Memory B cell (primary cell): ENCODE results near the gene ANKRD63.

Source experiments
- ATAC-seq: fragments of 150-1000 bp; cut with Tn5 transposase; 2 replicates; pipeline ENCODE4 v1.10.0; 2021; ENCODE audit warnings: low read depth, mild to moderate bottlenecking, moderate library complexity
- DNase-seq, 2 donors: peaks; one replicate each; pipeline ENCODE4 v3.0.0; 2022; ENCODE audit warnings: low spot score in 2 of 2
- H3K27ac Mint-ChIP-seq: one replicate; pipeline ENCODE4 v1.8.0; 2022; ENCODE audit warnings: mild to moderate bottlenecking, moderate library complexity, mixed read lengths
- H3K27me3 Mint-ChIP-seq: one replicate; pipeline ENCODE4 v1.8.0; 2022; ENCODE audit warnings: mixed read lengths
- H3K36me3 Mint-ChIP-seq: one replicate; pipeline ENCODE4 v1.8.0; 2022; ENCODE audit warnings: mild to moderate bottlenecking, mixed read lengths
- H3K4me1 Mint-ChIP-seq: one replicate; pipeline ENCODE4 v1.8.0; 2022; ENCODE audit warnings: mixed read lengths
- H3K4me3 Mint-ChIP-seq: one replicate; pipeline ENCODE4 v1.8.0; 2022; ENCODE audit warnings: mild to moderate bottlenecking, moderate library complexity, mixed read lengths
- H3K9me3 Mint-ChIP-seq: one replicate; pipeline ENCODE4 v1.8.0; 2022; ENCODE audit warnings: mixed read lengths

ANKRD63 gene

DNA sequence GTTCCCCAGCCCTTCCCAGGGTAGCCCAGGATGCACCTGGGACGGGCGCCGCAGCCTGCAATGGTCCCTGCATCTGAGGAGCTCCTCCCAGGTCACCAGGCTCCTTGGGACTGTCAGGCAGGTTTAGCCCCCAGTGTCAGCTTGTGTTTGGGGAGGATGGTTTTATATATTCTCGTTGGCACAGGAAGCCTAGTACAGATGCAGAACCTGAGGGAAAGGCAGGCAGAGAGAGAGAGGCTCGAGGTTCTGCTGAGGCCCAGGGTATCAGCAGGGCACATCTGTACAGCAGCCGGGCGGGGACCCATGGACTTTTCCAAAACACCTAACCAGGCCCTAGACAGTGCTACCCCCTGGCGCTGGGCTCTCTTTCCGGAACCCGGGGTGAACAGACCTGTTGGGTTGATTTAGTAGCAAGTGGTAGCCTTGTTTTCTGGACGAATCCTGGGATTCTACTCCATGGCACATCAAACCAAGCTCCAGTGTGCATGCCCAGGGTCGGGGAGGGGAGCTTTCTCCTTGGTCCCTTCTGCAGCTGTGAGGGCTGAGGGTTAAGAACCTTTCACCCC is 35.4 kb downstream of the ANKRD63 start:
- no peak for DNase-seq
- Mint-ChIP-seq H3K36me3 (no peaks in the 10 kb centered on the region), H3K27me3 (peaks cover 1% of the 10 kb centered on the region), H3K4me3 (no peak overlapping the region), H3K4me1 (no peaks in the 10 kb centered on the region), H3K27ac (no peak overlapping the region), H3K9me3 (no peaks in the 10 kb centered on the region)
- no peak for ATAC-seq

DNA sequence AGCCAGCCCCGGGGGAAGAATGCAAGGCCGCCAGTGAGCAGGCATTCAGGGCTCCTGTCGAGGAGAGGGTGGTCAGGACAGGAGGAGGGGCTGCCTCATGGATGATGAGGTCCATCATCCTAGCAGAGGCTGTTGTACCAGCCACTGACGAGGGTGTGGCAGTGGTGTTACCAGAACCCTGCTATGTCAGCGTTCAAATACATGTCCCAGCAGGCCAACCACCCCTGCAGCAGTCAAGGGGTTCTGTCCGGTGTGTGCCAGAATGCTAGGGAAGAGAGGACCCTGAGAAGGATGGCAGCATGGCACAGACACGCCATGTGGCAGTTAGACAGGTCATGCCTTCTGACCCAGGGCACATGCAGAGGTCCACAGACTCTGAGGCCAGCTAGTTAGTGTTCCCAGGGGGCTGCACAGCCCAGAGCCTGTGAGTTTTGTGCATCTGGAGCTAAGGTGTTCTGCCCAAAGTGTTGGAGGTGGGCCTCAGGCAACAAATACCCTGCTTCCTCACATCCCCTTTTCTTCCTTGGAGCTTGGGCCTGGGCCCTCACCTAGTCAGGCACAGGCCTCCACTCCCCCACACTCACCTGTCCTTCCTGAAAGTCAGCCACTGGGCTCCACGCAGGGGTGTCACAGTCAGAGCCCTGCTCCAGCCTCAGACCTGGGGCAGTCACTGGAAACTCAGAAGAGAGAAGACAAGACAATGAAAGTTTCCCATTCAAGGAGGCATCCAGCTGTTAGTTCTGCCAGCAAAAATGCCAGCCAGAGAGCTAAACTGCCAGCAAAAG is 36.2 kb downstream of the ANKRD63 start:
- peaks cover 1% of the 10 kb centered on the region for H3K27me3 Mint-ChIP-seq
- DNase-seq, result no peak
- no peaks in the 10 kb centered on the region for H3K4me1 Mint-ChIP-seq
- no peak overlapping the region for H3K4me3 Mint-ChIP-seq
- H3K27ac Mint-ChIP-seq, result no peak overlapping the region
- no peaks in the 10 kb centered on the region for H3K36me3 Mint-ChIP-seq
- H3K9me3 Mint-ChIP-seq, result no peaks in the 10 kb centered on the region
- no peak for ATAC-seq

DNA sequence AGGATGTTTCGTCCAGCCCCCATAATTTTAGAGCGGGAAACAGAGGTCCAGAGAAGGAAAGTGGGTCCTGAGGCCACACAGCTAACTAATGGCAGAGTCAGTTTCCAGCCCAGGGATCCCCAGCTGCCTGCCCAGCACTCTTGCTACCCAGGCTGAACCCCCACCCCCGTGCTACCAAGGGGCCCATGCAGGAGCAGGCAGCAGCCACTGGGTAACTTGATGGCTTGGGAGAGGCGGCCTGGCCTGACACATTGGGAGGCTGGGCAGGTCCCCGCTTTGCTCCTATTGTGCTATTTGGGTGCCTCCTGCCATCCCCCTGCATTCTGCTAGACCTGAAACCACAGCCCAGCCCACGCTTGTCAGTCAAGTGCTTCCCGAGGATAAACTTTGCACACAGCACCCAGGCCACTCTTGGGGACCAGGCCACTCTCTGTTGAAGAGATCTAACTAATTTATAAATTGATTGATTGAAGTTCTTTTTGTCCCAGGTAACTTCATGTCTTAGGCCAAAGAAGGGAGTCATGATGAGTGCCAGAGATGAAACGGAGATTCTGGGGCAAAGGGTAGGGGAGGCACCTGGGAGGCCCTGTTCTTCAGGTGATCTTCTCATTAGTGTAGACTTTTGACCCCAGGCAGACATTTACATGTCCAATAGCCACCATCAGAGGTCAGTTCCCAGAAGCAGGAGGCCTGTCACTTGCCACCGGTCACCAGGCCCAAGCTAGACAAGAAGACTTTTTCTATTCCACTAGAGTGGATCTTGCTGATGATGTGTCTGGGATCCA is 37.0 kb downstream of the ANKRD63 start:
- Mint-ChIP-seq H3K9me3 (no peaks in the 10 kb centered on the region), H3K4me3 (no peak overlapping the region), H3K27ac (no peak overlapping the region), H3K27me3 (peaks cover under 1% of the 10 kb centered on the region), H3K4me1 (no peaks in the 10 kb centered on the region), H3K36me3 (no peaks in the 10 kb centered on the region)
- ATAC-seq, result no peak
- DNase-seq, result no peak

DNA sequence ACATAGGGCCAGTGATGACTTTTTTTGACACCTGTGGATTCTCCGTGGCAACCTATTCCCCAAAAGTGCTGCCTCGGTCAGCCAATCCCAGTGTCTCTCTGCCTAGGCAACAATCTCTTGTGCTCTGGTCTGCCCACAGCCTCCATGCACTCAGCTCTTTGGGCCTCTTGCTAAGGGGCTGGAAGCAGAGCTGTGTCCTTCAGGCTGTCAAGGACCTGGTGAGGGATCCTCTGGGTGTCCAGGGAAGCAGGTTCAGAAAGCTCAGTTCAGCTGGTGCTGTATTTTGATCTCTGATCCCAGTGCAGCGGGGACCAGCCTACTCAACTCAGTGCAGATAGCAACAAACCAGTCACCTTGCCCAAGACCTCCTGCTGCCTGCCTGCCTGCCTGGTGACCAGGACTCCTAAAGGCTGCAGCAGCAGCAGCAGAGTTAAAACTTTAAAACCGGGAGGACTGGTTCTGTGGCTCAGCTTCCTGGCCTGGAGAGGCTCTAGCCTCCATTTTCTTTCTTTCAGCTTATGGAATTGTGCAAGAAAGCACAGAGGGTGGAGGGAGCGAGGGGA is 37.8 kb downstream of the ANKRD63 start:
- Mint-ChIP-seq H3K27me3 (no peaks in the 10 kb centered on the region), H3K36me3 (no peaks in the 10 kb centered on the region), H3K4me3 (no peak overlapping the region), H3K27ac (no peak overlapping the region), H3K4me1 (no peaks in the 10 kb centered on the region), H3K9me3 (no peaks in the 10 kb centered on the region)
- ATAC-seq, result no peak
- DNase-seq, result no peak

DNA sequence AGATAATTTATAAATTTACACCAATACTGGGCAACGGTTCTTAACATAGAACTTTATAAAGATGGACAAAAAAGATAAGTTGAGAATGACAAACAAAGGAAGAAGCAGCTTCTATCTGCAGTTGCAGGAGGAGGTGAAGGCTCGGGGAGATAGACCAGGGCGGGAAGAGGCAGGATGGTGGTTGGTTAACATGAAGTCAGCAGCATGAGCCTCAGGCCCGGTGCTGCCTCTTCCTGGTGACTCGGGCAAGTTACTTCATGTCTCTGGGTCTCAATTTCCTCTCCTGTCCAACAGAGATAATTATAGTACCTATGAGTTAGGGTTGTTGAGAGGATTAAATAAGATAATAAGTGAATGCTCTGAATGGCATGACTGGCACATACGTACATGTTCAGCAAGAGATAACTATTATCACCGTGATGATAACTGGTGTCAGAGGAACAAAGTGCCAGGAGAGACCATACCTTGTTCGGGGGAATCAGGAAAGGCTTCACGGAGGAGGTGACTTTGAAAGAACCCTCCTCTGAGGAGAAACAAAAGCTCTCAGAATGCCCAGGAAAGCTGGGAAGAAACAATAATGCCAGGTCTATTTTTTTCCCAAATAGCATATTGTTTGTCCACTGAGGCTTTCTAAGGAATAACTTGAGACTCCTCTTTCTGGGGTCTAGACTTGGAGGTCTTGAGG is 39.6 kb downstream of the ANKRD63 start:
- peaks cover 6% of the 10 kb centered on the region for H3K4me1 Mint-ChIP-seq
- H3K27ac Mint-ChIP-seq, result no peak overlapping the region
- no peak for DNase-seq
- H3K36me3 Mint-ChIP-seq, result no peaks in the 10 kb centered on the region
- no peak overlapping the region for H3K4me3 Mint-ChIP-seq
- H3K9me3 Mint-ChIP-seq, result no peaks in the 10 kb centered on the region
- H3K27me3 Mint-ChIP-seq, result peaks cover 6% of the 10 kb centered on the region
- no peak for ATAC-seq

- ATAC-seq (no peak), DNase-seq (no peak)
- H3K4me1 Mint-ChIP-seq, result peaks cover 9% of the 10 kb centered on the region
- H3K27ac Mint-ChIP-seq, result no peak overlapping the region
- H3K4me3 Mint-ChIP-seq, result no peak overlapping the region
- no peaks in the 10 kb centered on the region for H3K9me3 Mint-ChIP-seq
- peaks cover 9% of the 10 kb centered on the region for H3K27me3 Mint-ChIP-seq
- H3K36me3 Mint-ChIP-seq, result no peaks in the 10 kb centered on the region
Measured at GRCh38 chr15:40242601-40243000, 40.3 kb downstream of the ANKRD63 start.

GRCh38 chr15:40242213-40242599 is 40.7 kb downstream of the ANKRD63 start:
- peaks cover 9% of the 10 kb centered on the region for H3K4me1 Mint-ChIP-seq
- H3K36me3 Mint-ChIP-seq, result no peaks in the 10 kb centered on the region
- no peak overlapping the region for H3K4me3 Mint-ChIP-seq
- ATAC-seq, result no peak
- DNase-seq, result no peak
- H3K27me3 Mint-ChIP-seq, result peaks cover 9% of the 10 kb centered on the region
- no peak overlapping the region for H3K27ac Mint-ChIP-seq
- H3K9me3 Mint-ChIP-seq, result no peaks in the 10 kb centered on the region

DNA sequence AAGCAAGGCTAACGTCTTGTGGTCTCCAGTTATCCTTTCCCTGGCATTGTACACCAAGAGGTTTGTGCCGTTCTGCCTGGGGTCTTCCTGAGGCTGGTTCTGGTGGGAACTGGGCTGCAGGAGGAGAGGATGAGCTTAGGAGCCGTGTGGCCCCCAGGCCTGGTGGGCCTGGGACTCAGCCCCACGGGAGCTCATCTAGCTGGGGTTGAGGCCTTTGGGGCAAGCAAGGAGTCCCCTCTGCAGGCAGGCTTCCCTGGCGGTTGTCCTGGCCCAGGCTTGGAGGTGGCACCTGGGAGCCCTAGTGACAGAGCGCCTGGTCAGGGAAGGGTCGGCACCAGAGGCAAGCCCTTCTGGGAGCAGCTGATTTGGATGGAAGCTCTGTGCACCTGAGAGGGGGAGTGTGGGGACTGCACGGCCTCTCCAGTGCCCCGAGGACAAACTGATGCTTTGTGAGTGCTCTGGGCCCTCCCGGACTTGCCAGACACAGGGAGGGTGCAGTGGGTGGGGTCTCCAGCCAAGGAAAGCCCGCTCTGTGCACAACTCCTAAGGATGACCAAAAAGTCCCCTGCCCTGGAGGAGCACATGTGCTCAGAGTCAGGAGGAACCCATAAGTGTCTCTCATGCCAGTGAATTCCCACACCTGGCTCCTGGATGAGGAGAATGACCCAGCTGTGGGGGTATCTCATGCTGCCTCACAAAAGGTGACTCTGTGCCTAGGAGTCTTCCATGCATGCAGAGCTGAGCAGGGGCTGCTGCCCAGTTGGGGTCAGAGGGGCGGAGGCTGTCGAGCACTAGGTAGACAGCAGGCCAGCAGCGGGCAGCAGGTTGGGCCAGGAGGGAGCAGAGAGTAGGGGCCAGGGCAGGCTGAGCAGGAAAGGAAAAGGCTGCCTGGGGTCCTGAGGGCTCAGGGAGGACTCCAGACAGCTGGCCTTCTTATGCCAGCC is 41.3 kb downstream of the ANKRD63 start:
- DNase-seq, result no peak
- Mint-ChIP-seq H3K4me3 (no peak overlapping the region), H3K27ac (peak overlapping the region; percentile 31), H3K4me1 (peaks cover 9% of the 10 kb centered on the region), H3K36me3 (no peaks in the 10 kb centered on the region), H3K27me3 (peaks cover 9% of the 10 kb centered on the region), H3K9me3 (no peaks in the 10 kb centered on the region)
- no peak for ATAC-seq

DNA sequence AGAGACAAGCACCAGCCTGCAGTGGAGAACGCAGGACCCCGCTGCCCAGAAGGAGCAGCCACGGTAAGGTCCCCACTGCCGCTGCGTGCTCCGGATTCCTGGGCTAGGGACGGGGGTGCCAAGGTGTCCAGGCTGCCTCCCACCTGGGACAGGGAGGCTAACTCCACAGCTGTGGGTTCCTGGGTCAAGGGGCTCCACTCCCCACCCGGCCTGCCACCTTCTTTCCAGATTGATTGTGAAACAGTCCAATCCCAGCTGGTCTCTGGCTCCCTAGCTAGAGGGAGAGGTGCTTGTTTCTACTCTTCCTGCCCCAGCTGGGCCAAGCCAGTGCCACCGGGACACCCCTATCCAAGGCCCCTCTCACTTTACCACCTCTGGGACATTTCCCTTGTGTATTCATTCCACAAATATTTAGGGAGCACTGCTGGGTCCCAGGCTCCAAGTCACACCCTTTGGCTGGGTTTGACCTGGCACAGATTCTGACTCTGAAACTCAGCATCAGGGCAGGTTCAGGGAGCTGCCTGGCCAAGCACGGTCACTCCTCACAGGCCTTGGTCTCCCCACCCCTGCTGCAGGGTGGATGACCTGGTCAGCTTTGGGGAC is 42.1 kb downstream of the ANKRD63 start:
- DNase-seq, result no peak
- no peak for ATAC-seq
- Mint-ChIP-seq H3K27me3 (peaks cover 9% of the 10 kb centered on the region), H3K27ac (peak overlapping the region; percentile 31), H3K4me1 (peaks cover 13% of the 10 kb centered on the region), H3K36me3 (no peaks in the 10 kb centered on the region), H3K9me3 (no peaks in the 10 kb centered on the region), H3K4me3 (no peak overlapping the region)

GRCh38 chr15:40239693-40240618 is 42.9 kb downstream of the ANKRD63 start:
- peaks cover 9% of the 10 kb centered on the region for H3K27me3 Mint-ChIP-seq

DNA sequence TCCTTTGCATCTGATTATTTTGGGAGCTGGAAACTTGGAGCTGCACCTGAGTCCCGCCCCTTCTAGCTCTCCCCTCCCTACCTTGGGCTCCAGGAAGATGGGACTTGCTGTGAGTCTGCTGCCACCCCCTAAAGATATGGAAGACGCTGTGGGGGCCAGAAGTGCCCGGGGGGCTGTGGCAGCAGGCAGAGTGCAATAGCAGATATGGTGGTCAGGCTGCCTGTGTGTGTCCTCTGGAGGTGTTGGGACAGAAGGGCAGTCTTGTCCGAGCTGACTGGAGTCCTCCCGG is 43.5 kb downstream of the ANKRD63 start:
- Mint-ChIP-seq H3K27me3 (peaks cover 9% of the 10 kb centered on the region), H3K4me1 (peaks cover 25% of the 10 kb centered on the region), H3K27ac (peak overlapping the region; percentile 87), H3K36me3 (no peaks in the 10 kb centered on the region), H3K9me3 (no peaks in the 10 kb centered on the region), H3K4me3 (peak overlapping the region; percentile 76)
- ATAC-seq (no peak), DNase-seq (no peak)

More at GRCh38 chr15:40239693-40240618, 42.9 kb downstream of the ANKRD63 start:
- Mint-ChIP-seq H3K27ac (peak overlapping the region; percentile 87), H3K4me3 (peak overlapping the region; percentile 76), H3K36me3 (no peaks in the 10 kb centered on the region), H3K4me1 (peaks cover 19% of the 10 kb centered on the region), H3K9me3 (no peaks in the 10 kb centered on the region)
- DNase-seq, result no peak
- ATAC-seq, result no peak
